IMR-90 (cell line): ENCODE measurements around the gene PFAS.

Experiments
- CEBPB ChIP-seq: IDR thresholded peaks from 2 replicates; pipeline ENCODE4 v1.6.1; 2012; ENCODE audit warnings: low read depth, low read length, improper control_type of control experiment
- CHD1 ChIP-seq: IDR thresholded peaks from 2 replicates; pipeline ENCODE4 v1.6.1; 2012; ENCODE audit warnings: low read depth, low read length, improper control_type of control experiment
- CTCF ChIP-seq: conservative IDR thresholded peaks from 2 replicates; pipeline ENCODE4 v1.5.1; 2012; ENCODE audit warnings: mild to moderate bottlenecking, low read depth, low read length, improper control_type of control experiment
- POLR2A ChIP-seq: IDR thresholded peaks from 2 replicates; pipeline ENCODE4 v1.6.1; 2012; ENCODE audit warnings: mild to moderate bottlenecking, low read depth, low read length
- RAD21 ChIP-seq: IDR thresholded peaks from 2 replicates; pipeline ENCODE4 v1.6.1; 2012; ENCODE audit warnings: low read length, improper control_type of control experiment
- SMC3 ChIP-seq: fragments of 150-350 bp; IDR thresholded peaks from 2 replicates; pipeline ENCODE4 v1.6.1; 2016; ENCODE audit warnings: low read depth, mild to moderate bottlenecking, antibody characterized with exemption, low read length, moderate library complexity
- TF ChIP-seq, protein P1 (sequence below): fragments of 150-350 bp; IDR thresholded peaks from 2 replicates; pipeline ENCODE4 v1.6.1; 2017; ENCODE audit warnings: mild to moderate bottlenecking, antibody characterized with exemption, low read length, low read depth
- TF ChIP-seq, protein P2 (sequence below): fragments of 150-350 bp; IDR thresholded peaks from 2 replicates; pipeline ENCODE4 v1.6.1; 2016; ENCODE audit warnings: low read depth, mild to moderate bottlenecking, low read length, moderate library complexity, borderline replicate concordance

GRCh38 chr17:8300226-8300625 lies 51.1 kb downstream of the PFAS start:
- no peak for TF ChIP-seq CTCF
- TF ChIP-seq POLR2A, result no peak
- TF ChIP-seq CEBPB, result no peak
- TF ChIP-seq, protein P1, sequence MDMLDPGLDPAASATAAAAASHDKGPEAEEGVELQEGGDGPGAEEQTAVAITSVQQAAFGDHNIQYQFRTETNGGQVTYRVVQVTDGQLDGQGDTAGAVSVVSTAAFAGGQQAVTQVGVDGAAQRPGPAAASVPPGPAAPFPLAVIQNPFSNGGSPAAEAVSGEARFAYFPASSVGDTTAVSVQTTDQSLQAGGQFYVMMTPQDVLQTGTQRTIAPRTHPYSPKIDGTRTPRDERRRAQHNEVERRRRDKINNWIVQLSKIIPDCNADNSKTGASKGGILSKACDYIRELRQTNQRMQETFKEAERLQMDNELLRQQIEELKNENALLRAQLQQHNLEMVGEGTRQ, result no peak
- no peak for TF ChIP-seq CHD1
- no peak for TF ChIP-seq SMC3
- TF ChIP-seq RAD21, result no peak
- TF ChIP-seq, protein P2, sequence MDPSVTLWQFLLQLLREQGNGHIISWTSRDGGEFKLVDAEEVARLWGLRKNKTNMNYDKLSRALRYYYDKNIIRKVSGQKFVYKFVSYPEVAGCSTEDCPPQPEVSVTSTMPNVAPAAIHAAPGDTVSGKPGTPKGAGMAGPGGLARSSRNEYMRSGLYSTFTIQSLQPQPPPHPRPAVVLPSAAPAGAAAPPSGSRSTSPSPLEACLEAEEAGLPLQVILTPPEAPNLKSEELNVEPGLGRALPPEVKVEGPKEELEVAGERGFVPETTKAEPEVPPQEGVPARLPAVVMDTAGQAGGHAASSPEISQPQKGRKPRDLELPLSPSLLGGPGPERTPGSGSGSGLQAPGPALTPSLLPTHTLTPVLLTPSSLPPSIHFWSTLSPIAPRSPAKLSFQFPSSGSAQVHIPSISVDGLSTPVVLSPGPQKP, result no peak
